NCI-H1092 treated with DMSO at 0.1 percent for 48 hours (cell line): Measurements from ENCODE around the gene PDK2.

Experiments
- DNase-seq: peaks from one replicate; lab custom pipeline; 2025; lab: John Stamatoyannopoulos, UW

PDK2 gene

DNA sequence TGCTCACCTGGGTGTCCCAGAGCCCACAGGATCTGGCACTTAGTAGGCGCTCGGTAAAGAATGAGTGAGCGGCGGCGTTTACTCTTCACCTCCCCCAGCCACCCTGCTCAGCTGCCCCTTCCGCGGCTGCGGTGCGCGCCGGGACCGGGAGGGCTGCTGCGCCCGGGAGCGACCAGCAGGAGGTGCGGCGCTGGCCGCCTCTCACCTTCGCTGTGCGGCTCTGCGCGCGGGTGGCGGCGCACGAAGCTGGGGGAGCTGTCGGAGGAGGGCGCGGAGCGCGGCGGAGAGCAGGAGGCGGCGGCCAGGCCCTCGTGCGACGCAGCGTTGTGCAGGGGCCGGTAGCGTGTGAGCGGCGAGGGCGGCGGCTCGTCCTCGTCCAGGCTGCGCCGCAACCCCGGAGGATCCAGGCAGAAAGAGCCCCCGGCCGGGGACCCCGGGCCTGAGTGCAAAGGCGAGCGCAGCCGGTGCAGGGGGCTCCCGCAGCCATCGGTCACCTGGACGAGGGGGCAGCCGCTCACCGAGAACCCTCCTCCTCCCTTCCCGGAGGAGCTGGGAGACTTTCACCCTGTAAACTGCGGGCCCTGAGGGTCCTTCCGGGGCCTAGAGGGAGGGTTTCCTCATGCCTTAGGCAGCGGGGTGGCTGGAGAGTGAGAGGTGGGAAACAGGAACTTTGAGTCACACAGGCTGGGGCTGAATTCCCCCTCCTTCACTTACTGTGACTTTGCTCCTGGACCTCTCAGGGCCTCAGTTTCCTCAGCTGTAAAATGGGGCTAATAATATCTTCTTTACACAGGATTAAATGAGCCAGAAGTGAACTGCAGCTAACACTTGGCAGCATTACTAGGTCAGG, 22.3 kb downstream of the PDK2 start:
- peak; percentile 50 for DNase-seq

DNA sequence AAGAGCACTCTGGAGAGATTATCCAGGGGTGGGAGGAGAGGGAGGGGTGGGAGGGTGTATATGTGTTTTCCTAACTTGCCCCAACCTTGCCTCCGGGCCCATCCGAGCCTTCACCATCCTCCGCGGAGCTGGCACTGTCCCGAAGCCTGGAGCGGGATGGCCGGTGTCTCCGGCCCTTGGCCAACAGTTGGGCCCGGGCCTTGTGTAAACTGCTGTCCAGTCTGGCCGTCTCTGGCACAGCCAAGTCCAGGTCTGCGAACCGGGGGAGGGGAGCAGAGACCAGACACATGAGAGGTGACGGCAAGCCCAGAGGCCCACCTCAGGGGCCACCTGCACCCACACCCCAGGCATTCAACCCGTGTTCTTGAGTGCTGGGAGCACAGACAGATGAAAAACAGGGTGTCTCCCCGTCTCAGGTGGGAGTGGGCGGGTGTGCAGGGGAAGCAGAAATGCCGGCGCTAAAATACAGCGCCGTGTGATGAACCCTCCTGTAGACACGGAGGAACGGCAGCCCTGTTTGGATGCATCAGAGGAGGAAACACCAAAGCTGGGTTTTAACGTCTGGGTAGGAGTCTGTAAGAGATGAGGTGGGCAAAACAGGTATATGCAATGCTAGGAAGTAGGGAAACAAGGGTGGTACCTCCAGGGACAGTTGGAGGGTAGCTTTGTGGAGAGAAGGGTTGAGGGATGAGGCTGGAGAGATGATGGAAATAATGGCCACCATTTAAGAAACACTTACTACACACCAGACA, 23.1 kb downstream of the PDK2 start:
- DNase-seq = no peak

DNA sequence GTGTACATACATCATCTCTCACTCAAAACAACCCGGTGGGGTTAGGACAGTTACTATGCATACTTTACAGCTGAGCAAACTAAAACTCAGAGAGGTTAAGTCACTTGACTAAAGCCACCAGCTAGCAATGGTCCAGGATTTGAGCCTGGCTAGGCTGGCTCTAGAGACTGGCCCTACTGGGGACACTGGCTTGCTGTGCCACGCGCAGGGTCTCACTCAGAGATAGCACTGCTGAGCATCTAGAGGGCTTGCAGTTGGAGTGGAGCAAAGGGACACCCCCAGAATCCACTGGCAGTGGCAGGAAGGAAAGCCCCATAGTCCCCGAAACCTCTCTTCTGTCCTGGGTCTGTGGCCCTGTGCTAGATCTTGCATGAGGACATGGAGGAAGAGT, 23.7 kb downstream of the PDK2 start:
- DNase-seq = no peak

DNA sequence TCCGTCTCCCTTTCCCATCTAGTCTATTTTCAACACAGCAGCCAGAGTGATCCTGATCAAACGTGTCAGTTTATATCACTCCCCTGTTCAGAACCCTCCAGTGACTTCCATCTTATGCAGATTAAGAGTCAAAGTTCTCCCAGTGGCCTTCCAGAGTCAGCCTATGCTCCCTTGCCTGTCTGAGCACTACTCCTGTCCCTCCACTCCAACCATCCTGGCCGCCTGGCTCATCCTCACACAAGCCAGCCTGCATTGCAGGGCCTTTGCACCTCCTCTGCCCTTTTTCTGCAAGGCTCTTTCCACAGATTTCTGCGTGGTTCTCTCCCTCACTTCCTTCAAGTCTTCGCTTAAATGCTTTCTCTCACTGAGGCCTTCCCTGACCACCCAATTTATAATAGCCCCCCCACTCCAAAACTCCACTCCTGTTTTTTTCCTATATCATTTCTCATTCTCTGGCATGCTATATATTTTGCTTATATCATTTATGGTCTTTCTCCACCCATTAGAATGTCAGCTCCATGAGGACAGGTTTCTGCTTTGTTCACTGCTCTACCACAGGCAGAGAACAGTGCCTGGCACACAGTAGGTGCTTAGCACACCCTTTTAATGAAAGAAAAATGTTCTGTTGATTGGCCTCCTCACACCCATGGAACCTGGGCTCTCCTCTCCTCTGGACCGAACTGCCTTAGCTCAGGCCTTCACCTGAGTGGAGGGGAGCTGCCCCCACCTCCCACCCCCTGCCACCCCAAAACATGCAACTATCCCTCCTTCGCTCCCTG, 25.5 kb downstream of the PDK2 start:
- no peak for DNase-seq

DNA sequence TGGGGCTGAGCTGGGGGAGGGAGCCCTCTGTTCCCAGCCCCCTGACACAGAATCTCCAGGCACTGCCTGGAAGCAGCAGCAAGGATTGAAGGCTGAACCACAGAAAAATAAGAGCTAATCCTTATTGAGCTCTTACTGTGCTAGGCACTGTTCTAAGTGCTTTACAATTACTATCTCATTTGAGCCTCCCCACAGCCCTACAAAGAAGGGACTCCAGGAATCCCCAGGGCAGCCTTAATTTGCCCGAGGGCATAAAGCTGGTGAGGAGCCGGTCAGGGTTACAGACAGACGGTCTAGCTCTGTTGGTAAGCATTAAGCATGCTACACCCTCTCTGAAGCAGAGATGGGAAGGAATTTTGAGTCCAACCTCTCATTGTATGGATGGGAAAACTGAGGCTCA, 27.8 kb downstream of the PDK2 start:
- DNase-seq = no peak

DNA sequence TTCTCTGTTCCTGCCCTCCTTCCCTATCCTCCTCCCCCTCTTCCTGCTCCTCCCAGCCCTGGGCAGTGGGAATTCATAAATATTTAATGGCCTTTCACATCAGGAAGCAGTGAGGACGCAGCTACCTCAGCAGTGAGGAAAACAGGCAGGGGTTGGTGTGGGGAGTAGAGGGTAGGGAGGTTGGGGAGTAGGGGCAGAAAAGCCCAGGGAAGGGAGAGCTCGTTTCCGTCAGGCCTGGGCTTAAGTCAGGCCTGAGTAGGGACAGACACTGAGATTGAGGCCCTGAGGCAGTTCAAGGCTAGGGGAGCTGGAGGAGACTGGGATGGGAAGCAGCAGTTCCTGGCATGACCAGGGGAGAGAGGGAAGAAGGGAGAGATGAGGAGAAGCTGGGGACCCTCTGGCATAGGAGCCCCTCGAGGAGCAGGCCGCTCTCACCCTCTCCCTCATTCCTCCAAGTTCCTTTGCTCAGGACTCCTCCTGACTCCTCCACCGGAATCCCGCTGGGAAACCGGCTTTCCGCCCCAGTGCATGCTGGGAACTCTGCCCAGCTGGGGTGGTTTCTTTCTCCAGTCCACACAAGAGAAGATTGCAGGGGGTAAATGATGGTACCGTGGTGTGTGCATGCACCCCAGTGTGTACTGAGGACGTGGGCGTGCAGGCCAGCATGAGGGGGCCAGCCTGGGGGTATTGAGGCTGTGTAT, 28.6 kb downstream of the PDK2 start:
- DNase-seq = peak; percentile 8

DNA sequence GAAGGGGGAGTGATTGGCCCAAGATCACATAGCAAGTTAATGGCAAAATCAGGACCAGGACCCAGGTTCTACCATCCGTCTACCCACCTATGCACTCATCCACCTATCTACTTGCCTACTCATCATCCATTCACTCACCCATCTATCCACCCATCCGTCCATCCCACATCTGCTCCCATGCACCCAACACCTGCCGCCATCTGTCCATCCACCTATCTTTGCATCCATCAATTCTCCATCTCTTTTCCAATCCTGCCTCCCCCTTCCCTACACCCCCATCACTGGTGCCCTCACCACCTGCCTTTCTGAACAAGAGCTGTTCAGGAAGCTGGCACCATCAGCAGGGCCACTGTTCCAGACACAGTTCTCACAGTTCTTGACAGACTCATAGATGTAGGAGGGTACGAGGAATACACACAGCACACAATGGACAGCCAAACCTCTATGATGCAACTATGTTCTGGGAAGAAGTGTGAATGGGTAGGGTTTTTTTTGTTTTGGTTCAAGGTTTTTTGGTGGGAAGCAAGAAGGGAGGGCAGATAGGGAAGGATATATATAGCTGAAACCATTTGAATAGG, 30.4 kb downstream of the PDK2 start:
- no peak for DNase-seq

DNA sequence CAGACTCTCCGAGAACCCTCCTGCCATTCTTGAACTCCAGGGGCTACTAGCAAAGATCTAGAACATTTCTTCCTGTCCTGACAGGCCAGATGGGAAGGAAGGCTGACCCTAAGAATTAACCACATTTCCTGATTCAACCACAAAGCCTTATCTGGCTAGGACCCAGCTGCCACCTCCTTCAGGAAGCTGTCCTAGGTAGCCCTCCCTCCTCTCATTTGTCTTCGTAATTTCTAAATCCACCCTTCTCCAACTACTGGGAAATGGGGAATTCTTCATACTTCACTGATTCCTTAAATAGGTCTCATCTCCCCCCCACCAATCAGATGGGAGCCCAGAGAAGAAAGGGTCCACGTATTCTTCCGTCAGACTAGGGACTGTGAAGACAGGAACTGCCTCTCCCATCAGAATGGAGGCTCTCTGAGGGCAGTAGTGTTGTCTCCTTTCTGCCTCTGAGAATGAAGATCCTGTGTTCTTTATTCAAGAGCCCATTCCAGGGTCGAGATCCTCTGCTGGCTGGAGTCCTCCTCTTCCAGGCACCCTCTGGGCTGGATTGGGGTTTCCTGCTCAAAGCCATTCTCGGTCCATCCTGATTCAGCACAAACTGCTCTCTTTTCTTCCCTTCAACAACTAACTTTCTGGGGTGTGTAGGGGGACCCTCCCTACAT, 32.7 kb downstream of the PDK2 start:
- DNase-seq = no peak

DNA sequence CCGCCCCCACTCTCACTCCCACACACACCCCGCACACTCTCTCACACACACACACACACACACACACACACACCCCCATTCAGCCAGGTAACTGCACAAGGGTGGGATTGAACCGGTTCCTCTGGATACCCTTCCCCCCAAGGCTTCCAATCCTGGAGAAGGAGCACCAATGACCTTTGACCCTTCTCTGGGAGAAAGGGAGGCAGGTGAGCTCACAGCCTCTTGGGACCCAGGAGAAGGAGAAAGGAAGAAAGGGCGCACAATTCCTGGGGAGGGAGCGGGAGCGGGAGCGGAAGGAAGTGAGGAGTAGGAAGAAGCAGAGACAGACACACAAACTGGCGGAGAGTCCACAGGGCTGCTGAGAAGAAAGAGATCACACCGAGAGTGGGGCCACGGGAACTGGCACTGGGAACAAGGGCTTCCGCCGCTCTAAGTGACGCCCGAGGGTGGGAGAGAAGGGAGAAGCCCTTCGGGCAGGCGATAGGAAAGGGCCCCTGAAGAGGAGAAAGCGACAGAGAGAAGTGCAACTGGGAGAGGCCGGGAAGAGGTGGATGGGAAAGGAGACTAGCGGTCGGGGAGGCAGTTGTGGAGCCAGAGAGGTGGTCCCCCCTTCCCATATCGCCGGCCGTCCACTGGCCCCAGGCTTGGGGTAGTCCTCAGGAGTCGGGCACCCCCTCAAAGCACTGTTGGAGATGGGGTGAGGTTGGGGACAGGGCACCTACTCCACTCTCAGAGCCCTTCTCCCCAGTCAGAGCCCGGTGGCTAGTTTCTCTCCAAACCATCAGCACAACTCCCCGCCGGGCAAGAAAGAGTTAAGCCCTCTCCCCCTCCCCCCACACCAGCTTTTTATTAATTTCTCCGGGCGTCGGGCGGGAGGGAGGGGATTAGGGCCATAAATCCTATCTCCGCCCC, 33.5 kb downstream of the PDK2 start:
- DNase-seq = no peak

DNA sequence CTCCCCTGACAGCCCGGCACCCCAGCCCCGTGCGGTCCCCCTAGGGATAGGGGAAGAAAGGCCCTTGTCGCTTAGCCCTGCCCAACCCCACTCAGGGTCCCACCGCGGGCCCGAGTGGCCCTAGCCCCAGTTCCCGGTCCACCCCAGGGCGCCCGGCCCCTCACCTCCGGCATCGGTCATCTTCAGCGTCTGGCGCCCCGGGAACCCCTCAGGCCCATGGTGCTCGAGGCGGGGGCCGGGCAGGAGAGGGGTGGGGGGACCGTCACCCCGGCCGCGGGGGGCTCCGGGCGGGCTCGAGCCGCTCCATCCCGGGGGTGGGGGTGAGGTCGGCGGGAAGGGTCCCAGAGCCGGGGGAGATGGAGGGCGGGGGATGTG, 34.2 kb downstream of the PDK2 start:
- no peak for DNase-seq

DNA sequence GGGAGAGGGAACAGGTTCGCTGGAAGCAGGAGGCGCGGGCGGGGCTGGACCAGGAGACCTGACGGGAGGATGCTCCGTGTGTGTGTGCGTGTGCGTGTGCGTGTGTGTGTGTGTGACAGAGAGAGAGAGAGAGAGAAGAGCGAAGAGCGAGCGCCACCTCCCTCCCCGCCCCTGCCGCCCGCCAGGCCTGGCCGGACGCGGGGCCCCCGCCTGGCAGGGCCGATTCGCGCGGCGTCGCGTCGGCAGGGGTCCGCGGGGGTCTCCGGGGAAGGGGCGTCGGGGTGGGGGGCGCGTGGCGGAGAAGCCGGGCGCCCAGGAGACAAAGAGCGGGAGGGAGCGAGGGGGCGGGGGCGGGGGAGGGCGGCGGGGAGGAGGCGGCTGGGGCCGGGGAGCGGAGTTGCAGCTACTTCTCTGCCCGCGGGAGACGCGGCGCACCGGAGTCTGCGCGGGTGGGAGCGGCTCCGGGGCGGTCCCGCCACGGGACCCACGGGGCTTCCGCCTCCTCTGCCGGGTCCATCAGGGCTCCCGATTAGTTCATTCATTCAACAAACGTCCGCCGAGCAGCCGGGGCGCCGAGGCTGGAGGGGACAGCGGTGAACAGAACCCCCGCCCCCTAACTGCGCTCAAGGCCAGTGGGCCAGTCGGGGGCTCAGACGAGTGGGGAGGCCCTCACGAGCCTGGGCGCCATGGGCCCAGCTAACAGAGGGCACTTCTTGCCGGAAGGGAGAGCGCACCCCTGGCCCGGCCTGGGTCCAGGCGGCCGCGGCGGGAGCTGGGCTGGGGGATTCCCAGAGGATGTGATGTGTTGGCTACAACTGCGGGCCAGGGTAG, 34.8 kb downstream of the PDK2 start, which contains the start of gene SAMD14:
Gene SAMD14, minus strand, starts transcription at position 433 of the 831 bp plus-strand sequence. CDS start 5,201 bp downstream, outside the sequence.
- DNase-seq = no peak

DNA sequence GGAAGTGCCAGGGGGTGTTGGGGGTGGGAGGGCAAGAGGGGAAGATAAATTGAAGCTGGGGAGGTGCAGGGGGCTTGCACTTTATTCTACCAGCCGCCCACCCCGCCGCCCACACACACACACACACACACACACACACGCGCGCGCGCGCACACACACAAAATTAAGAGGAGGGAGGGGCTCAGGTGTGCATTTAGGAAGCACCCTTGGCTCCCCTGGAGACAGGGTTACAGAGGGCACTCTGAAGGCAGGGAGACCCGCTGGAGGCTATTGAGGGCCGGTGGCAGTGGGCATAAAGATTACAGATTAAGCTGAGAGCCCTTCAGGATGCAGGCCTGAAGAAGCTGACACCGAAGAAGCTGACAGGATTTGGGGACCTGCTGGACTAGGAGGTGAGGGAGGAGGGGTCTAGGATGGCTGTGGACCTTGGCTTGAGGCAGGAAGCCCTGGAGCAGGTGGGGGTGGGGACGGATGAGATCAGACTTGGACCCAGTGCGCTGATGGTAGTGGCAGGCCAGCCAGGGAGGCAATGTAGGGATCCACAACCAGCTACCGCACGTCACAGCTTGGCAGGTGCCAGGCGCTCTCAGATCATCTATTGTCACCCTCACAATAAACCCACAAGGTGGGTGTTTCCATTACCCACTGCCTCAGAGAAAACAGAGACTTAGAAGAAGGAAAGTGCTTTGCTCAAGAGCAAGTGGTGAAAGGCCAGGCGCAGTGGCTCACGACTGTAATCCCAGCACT, 35.6 kb downstream of the PDK2 start:
- DNase-seq = no peak

DNA sequence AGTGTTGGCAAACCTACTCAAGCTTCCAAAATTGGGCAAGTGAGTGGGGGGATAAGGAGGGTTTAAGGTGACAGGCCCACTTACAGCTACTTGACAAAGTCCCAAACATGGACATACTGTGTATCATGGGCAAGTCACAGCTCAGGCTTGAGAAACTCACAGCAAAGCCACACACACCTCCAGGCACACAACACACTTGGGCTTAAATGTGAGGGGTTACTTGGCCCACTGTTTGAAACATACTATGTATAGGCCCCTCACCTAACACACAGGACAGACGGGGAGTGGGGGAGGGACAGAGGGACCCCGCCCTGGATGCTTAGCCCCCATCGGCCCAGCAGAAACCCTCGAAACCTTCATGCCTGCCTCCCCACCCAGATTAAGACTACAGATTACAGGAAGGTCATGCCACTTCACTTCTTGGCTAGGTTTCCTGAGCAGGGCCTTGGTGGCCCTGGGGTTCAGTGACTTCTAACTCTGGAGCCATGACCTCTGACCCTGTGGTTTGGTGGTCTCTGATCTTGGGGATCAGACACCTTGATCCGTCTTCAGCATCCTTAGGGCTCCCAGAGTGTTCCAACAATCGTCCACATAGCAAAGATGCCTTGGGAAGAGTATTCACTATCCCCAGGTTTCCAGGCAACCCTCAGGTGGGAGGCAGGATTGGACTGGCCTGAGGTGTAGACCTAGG, 37.1 kb downstream of the PDK2 start:
- no peak for DNase-seq

DNA sequence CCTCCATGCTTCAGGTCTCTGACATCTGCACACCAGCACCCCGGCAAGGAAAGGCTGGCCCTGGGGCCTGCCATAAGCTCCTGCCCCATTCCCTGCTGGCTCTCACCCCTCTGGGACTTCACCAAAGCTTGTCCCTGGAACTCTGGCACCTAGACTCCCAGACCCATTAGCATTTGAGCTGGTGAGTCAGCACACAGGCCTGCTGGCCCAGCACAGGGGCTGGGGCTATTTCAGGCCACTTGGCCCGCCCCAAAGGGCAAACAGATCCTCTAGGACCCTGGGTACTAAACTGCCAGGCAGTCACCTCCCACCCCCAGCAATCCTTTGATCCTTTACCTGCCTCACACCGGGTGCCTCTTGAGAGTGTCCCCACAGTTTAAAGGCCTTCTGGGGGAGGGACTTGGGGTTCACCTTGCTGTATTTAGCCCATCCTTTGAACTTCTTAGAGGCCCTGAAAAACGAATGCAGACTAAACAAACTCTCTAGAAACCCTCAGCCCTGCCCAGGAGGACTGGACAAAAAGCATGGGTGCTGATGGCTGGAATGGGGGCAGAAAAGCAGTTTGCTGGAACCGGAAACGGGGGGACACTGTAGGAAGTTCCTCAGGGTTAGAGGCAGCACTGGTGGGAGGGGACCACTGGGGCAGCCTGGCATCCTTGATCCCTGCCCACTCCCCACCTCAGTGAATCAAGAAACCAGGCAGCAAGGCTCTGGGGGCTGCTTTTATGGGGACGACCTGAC, 38.0 kb downstream of the PDK2 start:
- no peak for DNase-seq

DNA sequence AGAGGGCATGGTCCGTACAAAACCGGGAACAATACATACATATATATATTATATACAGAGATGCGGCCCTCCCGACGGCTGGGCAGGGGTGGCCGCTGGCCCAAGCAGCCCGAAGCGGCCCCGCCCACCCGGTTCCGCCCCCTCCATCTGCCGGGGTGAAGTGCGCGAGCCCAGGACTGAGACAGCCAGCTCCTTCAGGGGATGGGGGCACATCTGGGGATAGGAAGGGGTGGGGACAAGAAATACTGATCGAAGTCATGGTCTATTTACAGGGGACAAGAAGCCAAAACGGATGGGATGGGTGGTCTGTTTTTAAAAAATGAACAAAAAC, 38.6 kb downstream of the PDK2 start:
- no peak for DNase-seq

DNA sequence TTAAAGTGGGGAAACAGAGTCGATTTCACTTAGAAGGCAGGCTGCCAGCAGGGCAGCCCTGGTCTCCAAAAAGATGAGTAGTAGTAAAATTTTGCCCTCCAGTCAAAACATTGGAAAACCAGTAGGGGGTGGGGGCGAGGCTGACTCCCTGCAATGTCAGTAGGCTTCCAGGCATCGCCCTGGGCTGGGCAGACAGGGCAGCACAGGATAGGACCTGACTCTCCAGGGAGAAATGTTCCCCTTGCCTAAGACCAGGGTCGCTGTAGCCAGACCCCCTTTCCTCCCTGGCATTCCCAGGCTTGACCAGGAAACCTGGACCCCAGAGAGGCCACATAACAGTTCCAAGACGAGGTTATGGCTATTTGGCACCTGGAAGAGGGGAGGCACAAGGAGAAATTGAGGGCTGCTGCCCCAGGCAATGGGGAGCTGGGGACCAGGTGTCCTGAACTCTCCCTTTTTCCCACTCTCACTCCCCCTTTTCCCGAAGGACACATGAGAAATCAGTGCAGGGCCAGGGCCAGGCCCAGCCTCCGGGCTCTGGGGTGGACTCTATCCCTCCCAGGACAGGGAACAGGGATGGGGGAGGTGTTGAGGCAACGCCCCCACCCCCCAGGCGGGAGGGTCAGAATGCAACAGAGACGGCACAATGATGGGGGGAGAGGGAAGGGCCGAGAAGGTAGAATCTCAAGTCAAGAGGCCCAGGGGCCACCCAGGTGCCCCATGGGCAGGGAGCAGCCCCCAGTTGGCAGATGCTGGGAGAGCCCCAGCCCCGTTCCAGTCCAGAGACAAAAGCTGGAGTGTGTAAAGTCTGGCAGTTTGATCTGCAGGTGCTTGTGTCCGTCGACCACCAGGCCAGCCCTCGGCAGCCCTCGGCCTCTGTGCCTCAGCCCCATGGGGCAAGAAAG, 39.3 kb downstream of the PDK2 start:
- DNase-seq = no peak
